ENCODE results near the gene CGNL1. TPM values are rescaled to one million over a fixed set of nuclear protein-coding genes. Genes with fewer than 3 reads are reported as not detected.

CGNL1 gene
- total RNA-seq, 4 donors from 2014 or later: 1.6 to 3.3 (median 2.6) TPM

- no peak for TF ChIP-seq CTCF (IDR thresholded peaks at IDR 0.05; ENCODE audit: low read depth)
Measured at GRCh38 chr15:57538265-57538529, 161.9 kb downstream of the CGNL1 start.

DNA sequence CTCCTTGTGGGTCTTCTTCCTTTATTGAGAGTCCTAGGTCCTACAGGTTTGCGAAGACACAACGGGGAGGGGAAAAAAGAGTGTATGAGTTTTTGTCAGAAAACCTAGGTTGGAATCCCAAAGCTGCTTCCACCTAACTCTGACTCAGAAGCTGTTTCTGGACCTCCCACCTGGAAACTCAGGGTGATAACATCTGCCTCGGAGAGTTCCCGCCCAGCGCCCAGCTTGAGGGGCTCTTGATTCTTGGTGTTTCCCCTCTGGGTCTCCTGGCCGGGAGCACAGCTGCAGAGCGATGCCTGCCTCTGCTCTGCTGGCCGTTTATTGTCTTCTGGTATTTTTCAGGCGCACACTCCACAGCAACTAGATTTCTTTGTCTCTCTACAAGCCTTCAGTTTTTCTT lies 162.5 kb downstream of the CGNL1 start:
- no peak for TF ChIP-seq CTCF (IDR thresholded peaks at IDR 0.05; ENCODE audit: low read depth)

- no peak for TF ChIP-seq CTCF (IDR thresholded peaks at IDR 0.05; ENCODE audit: low read depth)
Measured at GRCh38 chr15:57540211-57540610, 163.9 kb downstream of the CGNL1 start.

DNA sequence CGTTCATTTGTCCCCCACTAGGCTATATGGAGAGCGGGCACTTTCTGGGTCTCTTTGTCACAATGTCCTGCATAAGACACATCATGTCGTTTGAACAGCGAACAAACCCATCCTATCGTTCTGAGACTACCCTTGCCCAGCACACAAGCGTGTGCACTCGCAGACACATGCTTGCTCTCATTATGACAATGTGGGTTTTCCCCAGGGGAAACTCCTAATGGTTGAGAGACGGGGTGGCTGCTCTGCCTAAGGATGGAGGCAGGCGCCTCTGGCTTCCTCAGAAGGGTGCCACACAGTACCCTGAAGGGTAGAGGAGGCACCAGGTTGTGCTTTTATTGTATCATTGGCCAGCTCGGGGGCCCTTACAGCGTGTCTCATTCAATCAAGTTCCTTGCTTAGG lies 164.4 kb downstream of the CGNL1 start:
- no peak for TF ChIP-seq CTCF (IDR thresholded peaks at IDR 0.05; ENCODE audit: low read depth)

DNA sequence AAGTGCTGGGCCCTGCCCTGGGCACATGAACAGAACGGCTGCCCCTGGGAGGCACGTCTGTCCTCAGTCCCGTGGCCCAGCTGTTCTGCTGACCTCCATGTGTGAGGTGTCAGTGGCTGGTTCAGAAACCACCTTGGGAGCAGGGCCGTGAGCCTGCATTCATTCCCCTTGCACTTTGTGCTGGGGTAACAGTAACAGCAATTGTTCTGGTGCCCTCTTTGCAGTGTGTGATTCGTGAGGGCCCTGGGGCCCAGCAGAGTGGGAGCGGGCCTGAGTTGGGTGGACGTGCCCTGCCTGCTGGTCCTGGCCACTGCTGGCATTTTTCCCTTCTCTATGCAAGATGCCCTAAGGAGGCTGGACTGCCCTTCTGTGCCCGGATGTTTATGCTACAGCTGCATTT lies 165.0 kb downstream of the CGNL1 start:
- TF ChIP-seq CTCF (IDR thresholded peaks at IDR 0.05; ENCODE audit: low read depth): no peak

GRCh38 chr15:57541805-57542504 lies 165.7 kb downstream of the CGNL1 start:
- no peak for TF ChIP-seq CTCF (IDR thresholded peaks at IDR 0.05; ENCODE audit: low read depth)

DNA sequence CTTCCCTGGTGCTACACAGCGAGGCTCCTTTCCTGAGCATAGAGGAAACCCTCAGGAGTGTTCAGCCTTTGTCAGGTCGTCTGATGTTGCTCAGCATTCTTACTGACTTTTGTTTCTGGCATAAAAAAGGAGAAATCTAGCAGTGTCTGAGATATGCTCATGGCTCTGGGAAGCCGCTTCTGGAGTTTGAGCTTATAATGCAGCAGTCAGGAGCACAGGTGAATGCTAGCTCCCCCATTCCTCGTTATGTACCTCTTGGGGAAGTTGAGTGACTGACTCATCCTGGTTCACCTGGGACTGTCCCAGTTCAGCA lies 166.2 kb downstream of the CGNL1 start:
- no peak for TF ChIP-seq CTCF (IDR thresholded peaks at IDR 0.05; ENCODE audit: low read depth)
